H9 (cell line): ENCODE measurements around the gene LDLRAP1. TPM values are rescaled to one million over a fixed set of nuclear protein-coding genes. Genes with fewer than 3 reads are reported as not detected.
"Not testable (repeated sequence)": the region's sequence is repeated elsewhere in the genome, so short reads cannot be mapped to it uniquely, and the experiment has no call there.

Source experiments
- DNase-seq: peaks from one replicate; pipeline ENCODE4 v3.0.0-alpha.2; 2017
- H2AFZ ChIP-seq: one replicate; pipeline ENCODE4 v1.6.1; 2013; ENCODE audit warnings: mild to moderate bottlenecking, low read length, control low read depth, moderate library complexity
- H2AK5ac ChIP-seq: 2 replicates; pipeline ENCODE4 v1.6.1; 2013; ENCODE audit warnings: low read length, control low read depth, mixed read lengths; ENCODE audit not compliant: insufficient read length
- H2BK120ac ChIP-seq: one replicate; pipeline ENCODE4 v1.6.1; 2013; ENCODE audit warnings: low read depth, mild to moderate bottlenecking, low read length, control low read depth, inconsistent platforms; ENCODE audit not compliant: poor library complexity, severe bottlenecking
- H2BK12ac ChIP-seq: 2 replicates; pipeline ENCODE4 v1.6.1; 2013; ENCODE audit warnings: low read length, control low read depth, mixed read lengths, low read depth; ENCODE audit not compliant: insufficient read length
- H2BK15ac ChIP-seq: 2 replicates; pipeline ENCODE4 v1.6.1; 2013; ENCODE audit warnings: low read depth, low read length, control low read depth
- H2BK20ac ChIP-seq: one replicate; pipeline ENCODE4 v1.6.1; 2013; ENCODE audit warnings: low read depth, mild to moderate bottlenecking, low read length, control low read depth, inconsistent platforms; ENCODE audit not compliant: poor library complexity, severe bottlenecking
- H2BK5ac ChIP-seq: 2 replicates; pipeline ENCODE4 v1.6.1; 2013; ENCODE audit warnings: low read length, control low read depth, mixed read lengths; ENCODE audit not compliant: insufficient read length
- H3K14ac ChIP-seq: 2 replicates; pipeline ENCODE4 v1.6.1; 2013; ENCODE audit warnings: low read length, control low read depth; ENCODE audit not compliant: insufficient read depth
- H3K18ac ChIP-seq: 2 replicates; pipeline ENCODE4 v1.6.1; 2013; ENCODE audit warnings: low read depth, mild to moderate bottlenecking, mixed read lengths, low read length, control low read depth; ENCODE audit not compliant: insufficient read length
- H3K23ac ChIP-seq: 2 replicates; pipeline ENCODE4 v1.6.1; 2013; ENCODE audit warnings: low read length, control low read depth, mixed read lengths, low read depth; ENCODE audit not compliant: insufficient read length
- H3K23me2 ChIP-seq: 2 replicates; pipeline ENCODE4 v1.6.1; 2013; ENCODE audit warnings: low read depth, mild to moderate bottlenecking, mixed read lengths, low read length, control low read depth; ENCODE audit not compliant: insufficient read length, poor library complexity, severe bottlenecking
- H3K27ac ChIP-seq: 2 replicates; pipeline ENCODE4 v1.5.1; 2013; ENCODE audit warnings: low read length, control low read depth, mixed read lengths, low read depth; ENCODE audit not compliant: insufficient read length
- H3K27me3 ChIP-seq: 2 replicates; pipeline ENCODE4 v1.6.1; 2013; ENCODE audit warnings: low read length, control low read depth, inconsistent platforms; ENCODE audit not compliant: insufficient read depth
- H3K4ac ChIP-seq: 2 replicates; pipeline ENCODE4 v1.6.1; 2013; ENCODE audit warnings: low read depth, mild to moderate bottlenecking, control low read depth, inconsistent platforms, low read length, moderate library complexity
- H3K4me1 ChIP-seq: 2 replicates; pipeline ENCODE4 v1.6.1; 2013; ENCODE audit warnings: low read length, control low read depth, inconsistent platforms; ENCODE audit not compliant: insufficient read depth
- H3K4me2 ChIP-seq: 2 replicates; pipeline ENCODE4 v1.6.1; 2013; ENCODE audit warnings: low read length, control low read depth, mixed read lengths; ENCODE audit not compliant: insufficient read length, insufficient read depth
- H3K56ac ChIP-seq: 2 replicates; pipeline ENCODE4 v1.6.1; 2013; ENCODE audit warnings: low read depth, mild to moderate bottlenecking, mixed read lengths, low read length, control low read depth; ENCODE audit not compliant: insufficient read length
- H3K79me1 ChIP-seq: 2 replicates; pipeline ENCODE4 v1.6.1; 2013; ENCODE audit warnings: low read depth, mild to moderate bottlenecking, moderate library complexity, low read length, control low read depth, inconsistent platforms; ENCODE audit not compliant: insufficient read depth, poor library complexity, severe bottlenecking
- H3K79me2 ChIP-seq: 2 replicates; pipeline ENCODE4 v1.6.1; 2013; ENCODE audit warnings: low read length, control low read depth, inconsistent platforms; ENCODE audit not compliant: insufficient read depth
- H3K9ac ChIP-seq: 2 replicates; pipeline ENCODE4 v1.6.1; 2013; ENCODE audit warnings: low read length, control low read depth, mixed read lengths; ENCODE audit not compliant: insufficient read length; ENCODE audit errors: extremely low read depth
- H3K9me3 ChIP-seq: one replicate; pipeline ENCODE4 v1.6.1; 2013; ENCODE audit warnings: low read depth, low read length, inconsistent platforms; ENCODE audit not compliant: control insufficient read depth
- H3T11ph ChIP-seq: one replicate; pipeline ENCODE4 v1.6.1; 2013; ENCODE audit warnings: mild to moderate bottlenecking, low read length, control low read depth, inconsistent platforms
- H4K20me1 ChIP-seq: one replicate; pipeline ENCODE4 v1.6.1; 2013; ENCODE audit not compliant: control insufficient read depth, insufficient read length, insufficient read depth
- H4K5ac ChIP-seq: 2 replicates; pipeline ENCODE4 v1.6.1; 2013; ENCODE audit warnings: low read depth, mild to moderate bottlenecking, mixed read lengths, low read length, control low read depth; ENCODE audit not compliant: insufficient read length
- H4K8ac ChIP-seq: replicated peaks from 2 replicates; pipeline ENCODE4 v1.6.1; 2013; ENCODE audit warnings: low read length, control low read depth, mixed read lengths, low read depth; ENCODE audit not compliant: insufficient read length
- H4K91ac ChIP-seq: 2 replicates; pipeline ENCODE4 v1.6.1; 2013; ENCODE audit warnings: low read depth, mild to moderate bottlenecking, moderate library complexity, mixed read lengths, low read length, control low read depth; ENCODE audit not compliant: insufficient read length
- H3K27ac Mint-ChIP-seq, 3 experiments: 2 replicates in 2 of 3; 3 replicates in 1 of 3; pipeline ENCODE4 v1.8.0; 2020 to 2021; ENCODE audit warnings: mixed read lengths in 3 of 3, mild to moderate bottlenecking in 1 of 3, moderate library complexity in 1 of 3
- H3K27me3 Mint-ChIP-seq: 2 replicates; pipeline ENCODE4 v1.8.0; 2021; ENCODE audit warnings: low read depth, mild to moderate bottlenecking, moderate library complexity, mixed read lengths
- H3K36me3 Mint-ChIP-seq, 3 experiments: 2 replicates in 2 of 3; 3 replicates in 1 of 3; pipeline ENCODE4 v1.8.0; 2020 to 2021; ENCODE audit warnings: low read depth in 3 of 3, mixed read lengths in 3 of 3; ENCODE audit not compliant: insufficient read depth in 1 of 3
- H3K4me1 Mint-ChIP-seq, 2 experiments: 2 replicates each; pipeline ENCODE4 v1.8.0; 2020; ENCODE audit warnings: mixed read lengths in 2 of 2
- H3K4me3 Mint-ChIP-seq, 2 experiments: 2 replicates in 1 of 2; 3 replicates in 1 of 2; pipeline ENCODE4 v1.8.0; 2020 to 2021; ENCODE audit warnings: mild to moderate bottlenecking in 2 of 2, mixed read lengths in 2 of 2, moderate library complexity in 1 of 2
- H3K9me3 Mint-ChIP-seq, 2 experiments: 2 replicates in 1 of 2; 3 replicates in 1 of 2; pipeline ENCODE4 v1.8.0; 2020; ENCODE audit warnings: mild to moderate bottlenecking in 2 of 2, mixed read lengths in 2 of 2, moderate library complexity in 1 of 2
- WGBS: extraction: QIAGEN DNeasy Blood & Tissue Kit; methylation state at CpG from one replicate; pipeline ENCODE4 v1.1.7; 2013; ENCODE audit warnings: missing lambda C conversion rate, low lambda C conversion rate, mixed read lengths; ENCODE audit not compliant: insufficient read length; ENCODE audit errors: extremely low coverage; 5-methylcytosine and 5-hydroxymethylcytosine counted together
- total RNA-seq: library from RNA; stranded (reverse); gene quantifications from 2 replicates; pipeline ENCODE4 v1.2.1, GENCODE V29; 2021
- TF ChIP-seq, protein P1 (sequence below): fragments of 200-600 bp; sonication (generic); conservative IDR thresholded peaks from 3 replicates; pipeline ENCODE4 v1.8.0; 2021; ENCODE audit warnings: antibody characterized with exemption, mild to moderate bottlenecking

Gene LDLRAP1
- total RNA-seq, 1 experiment from 2014 or later, result 15.7 TPM

DNA sequence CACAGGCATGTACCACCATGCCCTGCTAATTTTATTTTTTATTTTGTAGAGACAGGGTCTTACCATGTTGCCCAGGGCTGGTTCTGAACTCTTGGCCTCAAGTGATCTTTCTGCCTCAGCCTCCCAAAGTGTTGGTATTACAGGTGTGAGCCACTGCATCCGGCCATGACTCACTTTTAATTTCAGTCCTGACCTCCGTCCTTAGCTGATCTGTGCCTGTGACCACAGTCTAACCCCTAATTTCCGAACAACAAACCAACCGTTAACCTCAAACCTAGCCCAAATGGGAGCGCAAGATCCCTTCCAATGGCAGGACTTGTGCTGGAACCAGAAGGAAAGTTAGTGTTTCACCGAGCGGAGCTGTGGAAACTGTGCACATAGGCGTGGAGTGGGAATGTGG lies 43.9 kb downstream of the LDLRAP1 start:
- no peak overlapping the region for H3T11ph ChIP-seq
- H2AK5ac ChIP-seq, result no peak overlapping the region
- no peaks in the 10 kb centered on the region for H4K20me1 ChIP-seq
- H3K79me2 ChIP-seq, result no peaks in the 10 kb centered on the region
- H3K9ac ChIP-seq, result no peak overlapping the region
- H3K4ac ChIP-seq, result no peak overlapping the region
- Mint-ChIP-seq H3K36me3 (no peaks in the 10 kb centered on the region; a peak in 2 of 7 replicates), H3K4me1 (peaks cover 41 to 46% of the 10 kb centered on the region in 2 experiments), H3K4me3 (peak overlapping the region in 1 of 2 experiments; percentile 53; a peak in 3 of 5 replicates), H3K27me3 (0 out of 2 replicates have a peak, but pooled peaks cover 1% of the 10 kb centered on the region), H3K9me3 (peaks cover 3% of the 10 kb centered on the region in 2 experiments; a peak in 3 of 5 replicates), H3K27ac (peak overlapping the region; percentile 7 to 92 (median 56); a peak in 6 of 7 replicates)
- H3K4me1 ChIP-seq, result peaks cover 12% of the 10 kb centered on the region; the same call in 1 of the 2 replicates
- H4K5ac ChIP-seq, result no peak overlapping the region
- no peak for DNase-seq
- H3K14ac ChIP-seq, result 0 out of 2 replicates have a peak overlapping the region, but pooled peaks have one; percentile 3
- no peak overlapping the region for H4K8ac ChIP-seq
- H3K4me2 ChIP-seq, result no peak overlapping the region
- H3K27me3 ChIP-seq, result no peaks in the 10 kb centered on the region
- H2AFZ ChIP-seq, result no peak overlapping the region
- no peak overlapping the region for H2BK120ac ChIP-seq
- no peak overlapping the region for H3K27ac ChIP-seq
- no peak overlapping the region for H2BK15ac ChIP-seq
- H3K23ac ChIP-seq, result no peak overlapping the region
- WGBS, result no CpG with 5 or more reads among the region's 8 CpGs
- no peak overlapping the region for H2BK20ac ChIP-seq
- no peaks in the 10 kb centered on the region for H3K23me2 ChIP-seq
- no peak overlapping the region for H2BK12ac ChIP-seq
- no peak overlapping the region for H2BK5ac ChIP-seq
- H3K9me3 ChIP-seq, result no peaks in the 10 kb centered on the region
- H3K79me1 ChIP-seq, result no peaks in the 10 kb centered on the region
- TF ChIP-seq, protein P1, sequence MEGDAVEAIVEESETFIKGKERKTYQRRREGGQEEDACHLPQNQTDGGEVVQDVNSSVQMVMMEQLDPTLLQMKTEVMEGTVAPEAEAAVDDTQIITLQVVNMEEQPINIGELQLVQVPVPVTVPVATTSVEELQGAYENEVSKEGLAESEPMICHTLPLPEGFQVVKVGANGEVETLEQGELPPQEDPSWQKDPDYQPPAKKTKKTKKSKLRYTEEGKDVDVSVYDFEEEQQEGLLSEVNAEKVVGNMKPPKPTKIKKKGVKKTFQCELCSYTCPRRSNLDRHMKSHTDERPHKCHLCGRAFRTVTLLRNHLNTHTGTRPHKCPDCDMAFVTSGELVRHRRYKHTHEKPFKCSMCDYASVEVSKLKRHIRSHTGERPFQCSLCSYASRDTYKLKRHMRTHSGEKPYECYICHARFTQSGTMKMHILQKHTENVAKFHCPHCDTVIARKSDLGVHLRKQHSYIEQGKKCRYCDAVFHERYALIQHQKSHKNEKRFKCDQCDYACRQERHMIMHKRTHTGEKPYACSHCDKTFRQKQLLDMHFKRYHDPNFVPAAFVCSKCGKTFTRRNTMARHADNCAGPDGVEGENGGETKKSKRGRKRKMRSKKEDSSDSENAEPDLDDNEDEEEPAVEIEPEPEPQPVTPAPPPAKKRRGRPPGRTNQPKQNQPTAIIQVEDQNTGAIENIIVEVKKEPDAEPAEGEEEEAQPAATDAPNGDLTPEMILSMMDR, result no peak
- no peak overlapping the region for H3K56ac ChIP-seq
- peak overlapping the region; percentile 2 for H3K18ac ChIP-seq
- H4K91ac ChIP-seq, result no peak overlapping the region

DNA sequence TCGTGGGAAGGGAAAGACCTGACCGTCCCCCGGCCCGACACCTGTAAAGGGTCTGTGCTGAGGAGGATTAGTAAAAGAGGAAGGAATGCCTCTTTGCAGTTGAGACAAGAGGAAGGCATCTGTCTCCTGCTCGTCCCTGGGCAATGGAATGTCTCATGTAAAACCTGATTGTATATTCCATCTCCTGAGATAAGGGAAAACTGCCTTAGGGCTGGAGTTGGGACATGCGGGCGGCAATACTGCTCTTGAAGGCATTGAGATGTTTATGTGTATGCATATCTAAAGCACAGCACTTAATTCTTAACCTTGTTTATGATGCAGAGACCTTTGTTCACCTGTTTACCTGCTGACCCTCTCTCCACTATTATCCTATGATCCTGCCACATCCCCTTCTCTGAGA lies 44.8 kb downstream of the LDLRAP1 start:
- H3K18ac ChIP-seq, H4K5ac ChIP-seq, H3T11ph ChIP-seq, H3K9ac ChIP-seq, H3K56ac ChIP-seq, H2BK5ac ChIP-seq, H2AFZ ChIP-seq, H3K9me3 Mint-ChIP-seq, H3K79me2 ChIP-seq, H4K91ac ChIP-seq, H3K4ac ChIP-seq, H2BK15ac ChIP-seq, H2BK20ac ChIP-seq, H3K27me3 Mint-ChIP-seq, H4K8ac ChIP-seq, H3K27me3 ChIP-seq, H3K79me1 ChIP-seq, H3K23me2 ChIP-seq, H3K14ac ChIP-seq, H3K23ac ChIP-seq, H2AK5ac ChIP-seq, H2BK12ac ChIP-seq, H2BK120ac ChIP-seq, H4K20me1 ChIP-seq, H3K4me2 ChIP-seq, H3K36me3 Mint-ChIP-seq, H3K9me3 ChIP-seq, H3K27ac ChIP-seq: not testable (repeated sequence)
- peaks cover 12% of the 10 kb centered on the region; the same call in 1 of the 2 replicates for H3K4me1 ChIP-seq
- no CpG with 5 or more reads among the region's 7 CpGs for WGBS
- peak; percentile 62 for DNase-seq
- peak overlapping the region; percentile 64 to 92 (median 73); a peak in 5 of 7 replicates for H3K27ac Mint-ChIP-seq
- peaks cover 43 to 46% of the 10 kb centered on the region in 2 experiments for H3K4me1 Mint-ChIP-seq
- H3K4me3 Mint-ChIP-seq, result peak overlapping the region in 1 of 2 experiments; percentile 43; a peak in 3 of 5 replicates
